ENCODE data around the gene AGPAT2. TPM values are rescaled to one million over a fixed set of nuclear protein-coding genes. Genes with fewer than 3 reads are reported as not detected.

The AGPAT2 gene
- total RNA-seq, 1 experiment from 2014 or later, result 54.7 TPM

- no peaks in the 10 kb centered on the region; the same call in 1 of the 2 replicates for H3K36me3 ChIP-seq (replicated peaks; ENCODE audit: control insufficient read depth, insufficient read depth, low read length)
- no peak overlapping the region for H3K4me3 ChIP-seq (ENCODE audit: insufficient read depth, low read depth, low read length)
- DNase-seq, result peak; percentile 79
- H3K27me3 ChIP-seq (ENCODE audit: control insufficient read depth, insufficient read depth, low read length), result no peaks in the 10 kb centered on the region; the same call in 1 of the 2 replicates
These were observed 5.1 kb downstream of the AGPAT2 start for GRCh38 chr9:136681945-136682699.

- no peaks in the 10 kb centered on the region; the same call in 1 of the 2 replicates for H3K36me3 ChIP-seq (replicated peaks; ENCODE audit: control insufficient read depth, insufficient read depth, low read length)
- H3K4me3 ChIP-seq (ENCODE audit: insufficient read depth, low read depth, low read length), result no peak overlapping the region
- DNase-seq, result no peak
- H3K27me3 ChIP-seq (ENCODE audit: control insufficient read depth, insufficient read depth, low read length), result no peaks in the 10 kb centered on the region
These were observed 6.2 kb downstream of the AGPAT2 start for GRCh38 chr9:136681029-136681428.

DNA sequence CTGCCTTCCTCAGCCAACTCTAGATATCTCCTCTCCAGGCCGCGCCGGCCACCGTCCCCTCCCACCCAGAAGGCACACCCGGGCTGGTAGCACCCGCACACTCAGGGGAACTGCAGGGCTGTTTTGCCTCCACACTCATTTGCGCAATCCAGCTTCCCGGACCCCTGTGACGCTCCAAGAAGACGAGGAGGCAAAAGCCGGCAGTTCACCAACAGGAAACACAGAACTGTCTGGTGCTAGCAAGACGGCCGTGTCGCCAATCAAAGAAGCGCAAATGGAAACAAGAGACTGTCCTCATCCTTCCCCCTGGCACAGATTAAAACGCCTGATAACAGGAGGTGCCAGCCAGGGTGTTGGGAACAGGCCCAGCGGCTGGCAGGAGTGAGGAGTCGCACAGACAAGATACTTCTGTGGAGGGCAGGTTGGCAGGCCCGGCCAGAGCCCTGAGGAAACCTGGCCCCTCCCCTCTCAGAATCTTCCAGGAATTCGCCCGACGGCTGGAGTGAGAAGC lies 7.8 kb downstream of the AGPAT2 start:
- Histone ChIP-seq H3K36me3 (replicated peaks; ENCODE audit: control insufficient read depth, insufficient read depth, low read length) (no peaks in the 10 kb centered on the region; the same call in 1 of the 2 replicates), H3K27me3 (ENCODE audit: control insufficient read depth, insufficient read depth, low read length) (no peaks in the 10 kb centered on the region), H3K4me3 (ENCODE audit: insufficient read depth, low read depth, low read length) (no peak overlapping the region)
- peak; percentile 74 for DNase-seq

DNA sequence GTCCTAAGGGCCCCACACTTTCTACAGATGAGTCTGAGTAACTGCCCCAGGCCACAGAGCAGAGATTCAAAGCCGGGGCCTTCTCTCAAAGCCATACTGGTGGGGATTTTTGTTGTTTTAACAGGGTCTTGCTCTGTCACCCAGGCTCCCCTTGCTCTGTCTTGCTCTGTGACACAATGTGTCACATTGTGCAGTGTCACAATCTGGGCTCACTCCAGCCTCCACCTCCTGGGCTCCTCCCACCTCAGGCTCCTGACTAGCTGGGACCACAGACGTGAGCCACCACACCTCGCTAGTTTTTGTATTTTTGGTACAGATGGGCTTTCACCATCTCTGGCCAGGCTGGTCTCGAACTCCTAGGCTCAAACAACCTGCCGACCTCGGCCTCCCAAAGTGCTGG lies 8.6 kb downstream of the AGPAT2 start:
- no peaks in the 10 kb centered on the region for H3K27me3 ChIP-seq (ENCODE audit: control insufficient read depth, insufficient read depth, low read length)
- H3K4me3 ChIP-seq (ENCODE audit: insufficient read depth, low read depth, low read length), result no peak overlapping the region
- H3K36me3 ChIP-seq (replicated peaks; ENCODE audit: control insufficient read depth, insufficient read depth, low read length), result no peaks in the 10 kb centered on the region; the same call in 1 of the 2 replicates
- no peak for DNase-seq

DNA sequence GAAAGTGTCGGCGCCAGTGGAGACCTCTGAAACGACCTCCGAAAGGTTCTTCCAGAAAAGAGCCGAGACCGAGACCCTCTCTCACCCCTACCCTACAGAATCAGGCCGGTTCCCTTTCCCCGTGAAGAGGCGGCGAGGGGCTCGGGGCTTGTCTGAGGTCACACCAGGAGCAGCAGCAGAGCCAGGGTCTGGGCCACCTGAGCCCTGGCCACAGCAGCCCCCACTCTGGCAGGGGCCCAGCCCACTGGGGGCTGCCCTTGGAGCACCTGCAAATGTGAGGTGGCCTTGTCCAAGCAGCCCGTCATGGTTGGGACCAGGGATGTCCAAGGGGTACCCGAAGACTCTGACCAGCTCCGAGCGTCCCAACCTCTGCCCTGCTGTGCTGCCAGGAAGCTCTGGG lies 9.2 kb downstream of the AGPAT2 start:
- H3K4me3 ChIP-seq (ENCODE audit: insufficient read depth, low read depth, low read length), result no peak overlapping the region
- DNase-seq, result no peak
- H3K27me3 ChIP-seq (ENCODE audit: control insufficient read depth, insufficient read depth, low read length), result no peaks in the 10 kb centered on the region
- no peaks in the 10 kb centered on the region; the same call in 1 of the 2 replicates for H3K36me3 ChIP-seq (replicated peaks; ENCODE audit: control insufficient read depth, insufficient read depth, low read length)

DNA sequence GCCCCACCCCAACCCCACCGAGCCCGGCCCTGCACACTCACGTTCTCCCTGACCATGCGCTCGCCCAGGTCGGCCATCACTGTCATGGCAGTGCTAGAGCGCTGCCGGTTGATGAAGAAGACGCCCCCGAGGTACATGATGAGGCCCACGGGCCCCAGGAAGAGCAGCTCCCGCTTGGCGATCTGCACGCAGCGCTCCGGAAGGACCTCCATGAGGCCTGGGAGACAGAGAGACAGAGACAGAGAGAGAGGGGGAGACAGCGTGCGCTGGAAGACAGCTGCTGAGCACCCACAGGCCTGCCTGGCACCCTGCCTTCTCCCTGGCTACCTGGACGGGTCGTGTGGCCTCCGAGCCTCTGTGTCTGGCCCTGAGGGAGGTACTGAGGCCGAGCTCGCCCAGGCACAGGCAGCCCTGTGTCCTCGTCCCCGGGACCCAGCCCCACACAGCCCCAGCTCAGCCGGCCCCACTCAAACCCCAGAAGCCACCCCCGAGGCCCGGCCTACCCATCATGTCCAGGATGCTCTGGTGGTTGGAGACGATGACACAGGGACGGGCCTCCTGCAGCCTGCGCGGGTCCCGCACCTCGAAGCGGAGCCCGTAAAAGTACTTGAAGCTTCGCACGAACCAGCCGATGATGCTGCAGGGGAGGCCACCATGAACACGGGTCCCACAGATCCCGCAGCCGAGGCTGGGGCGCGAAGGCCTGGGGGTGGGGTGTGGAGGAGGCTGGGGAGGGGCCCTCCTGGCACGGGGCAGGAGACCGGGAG lies 10.2 kb downstream of the AGPAT2 start:
- Histone ChIP-seq H3K4me3 (ENCODE audit: insufficient read depth, low read depth, low read length) (no peak overlapping the region), H3K36me3 (replicated peaks; ENCODE audit: control insufficient read depth, insufficient read depth, low read length) (no peaks in the 10 kb centered on the region; the same call in 1 of the 2 replicates), H3K27me3 (ENCODE audit: control insufficient read depth, insufficient read depth, low read length) (no peaks in the 10 kb centered on the region)
- DNase-seq, result no peak

- Histone ChIP-seq H3K4me3 (ENCODE audit: insufficient read depth, low read depth, low read length) (no peak overlapping the region), H3K27me3 (ENCODE audit: control insufficient read depth, insufficient read depth, low read length) (no peaks in the 10 kb centered on the region), H3K36me3 (replicated peaks; ENCODE audit: control insufficient read depth, insufficient read depth, low read length) (no peaks in the 10 kb centered on the region; the same call in 1 of the 2 replicates)
- DNase-seq, result peak; percentile 68
These were observed 10.9 kb downstream of the AGPAT2 start for GRCh38 chr9:136676297-136676794.

DNA sequence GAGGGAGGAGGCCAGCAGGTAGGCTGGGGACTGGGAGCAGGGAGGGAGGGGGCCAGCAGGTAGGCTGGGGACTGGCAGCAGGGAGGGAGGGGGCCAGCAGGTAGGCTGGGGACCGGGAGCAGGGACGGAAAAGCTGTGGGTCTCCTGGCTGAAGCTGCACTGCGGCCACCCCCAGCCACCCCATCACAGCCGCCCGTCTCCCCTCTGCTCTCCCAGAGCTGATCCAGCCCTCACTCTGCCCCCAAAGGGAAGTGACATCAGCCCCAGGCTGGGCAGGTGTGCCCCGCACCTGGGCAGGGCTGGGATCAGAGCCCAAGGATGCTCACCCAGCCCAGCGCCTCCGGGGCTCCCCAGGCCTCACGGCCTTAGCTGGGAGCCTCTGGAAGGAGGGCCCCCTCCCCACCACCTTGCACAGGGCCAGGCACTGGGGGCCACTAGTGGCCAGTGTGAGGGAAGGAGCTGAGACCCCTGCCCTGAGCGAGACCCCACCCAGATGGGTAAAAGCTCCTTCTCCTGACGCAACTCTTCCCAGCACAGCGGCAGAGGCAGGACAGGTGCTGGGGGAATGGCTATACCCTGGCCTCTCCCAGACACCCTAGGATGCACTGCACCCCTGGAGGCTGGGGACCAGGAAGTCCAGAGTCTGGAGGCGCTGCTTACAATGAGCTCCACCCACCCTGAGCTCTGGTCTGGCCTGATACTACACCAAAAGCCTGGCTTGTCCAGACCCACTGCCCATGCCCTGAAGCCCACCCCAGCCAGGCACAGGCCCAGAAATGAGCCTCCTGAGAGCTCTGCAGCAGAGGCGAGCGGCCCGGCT lies 11.6 kb downstream of the AGPAT2 start:
- DNase-seq, result peak; percentile 72
- Histone ChIP-seq H3K36me3 (replicated peaks; ENCODE audit: control insufficient read depth, insufficient read depth, low read length) (no peaks in the 10 kb centered on the region; the same call in 1 of the 2 replicates), H3K4me3 (ENCODE audit: insufficient read depth, low read depth, low read length) (no peak overlapping the region), H3K27me3 (ENCODE audit: control insufficient read depth, insufficient read depth, low read length) (no peaks in the 10 kb centered on the region)

DNA sequence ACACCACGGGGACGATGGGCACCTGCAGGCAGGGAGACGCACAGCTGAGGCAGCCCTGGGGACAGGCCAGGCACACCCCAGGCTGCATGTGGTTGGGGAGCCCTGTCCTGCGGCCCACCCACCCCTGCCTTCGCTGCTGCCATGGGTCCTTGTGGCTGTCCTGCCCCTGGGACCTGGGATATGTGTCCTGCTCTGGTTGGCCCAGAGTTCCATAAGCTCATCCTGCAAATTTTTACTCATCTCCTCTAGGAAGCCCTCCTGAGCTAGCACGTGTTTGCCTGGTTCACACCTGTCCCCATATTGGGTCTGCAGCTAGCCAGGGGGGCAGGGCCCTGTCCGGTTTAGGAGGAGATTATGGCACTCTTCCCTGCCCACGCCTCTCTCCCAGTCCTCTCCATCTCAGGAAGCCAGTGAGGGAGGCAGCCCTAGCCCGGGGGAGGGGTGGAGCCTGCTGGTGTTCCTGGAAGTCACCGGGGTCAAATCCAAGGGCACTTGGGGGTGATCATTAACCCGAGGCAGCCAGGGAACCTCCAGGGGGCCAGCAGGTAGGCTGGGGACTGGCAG lies 12.4 kb downstream of the AGPAT2 start:
- no peaks in the 10 kb centered on the region for H3K27me3 ChIP-seq (ENCODE audit: control insufficient read depth, insufficient read depth, low read length)
- H3K36me3 ChIP-seq (replicated peaks; ENCODE audit: control insufficient read depth, insufficient read depth, low read length), result no peaks in the 10 kb centered on the region; the same call in 1 of the 2 replicates
- peak; percentile 66 for DNase-seq
- no peak overlapping the region for H3K4me3 ChIP-seq (ENCODE audit: insufficient read depth, low read depth, low read length)

- Histone ChIP-seq H3K4me3 (ENCODE audit: insufficient read depth, low read depth, low read length) (no peak overlapping the region), H3K27me3 (ENCODE audit: control insufficient read depth, insufficient read depth, low read length) (no peaks in the 10 kb centered on the region)
- DNase-seq, result no peak
These were observed 13.1 kb downstream of the AGPAT2 start for GRCh38 chr9:136673975-136674785.

DNA sequence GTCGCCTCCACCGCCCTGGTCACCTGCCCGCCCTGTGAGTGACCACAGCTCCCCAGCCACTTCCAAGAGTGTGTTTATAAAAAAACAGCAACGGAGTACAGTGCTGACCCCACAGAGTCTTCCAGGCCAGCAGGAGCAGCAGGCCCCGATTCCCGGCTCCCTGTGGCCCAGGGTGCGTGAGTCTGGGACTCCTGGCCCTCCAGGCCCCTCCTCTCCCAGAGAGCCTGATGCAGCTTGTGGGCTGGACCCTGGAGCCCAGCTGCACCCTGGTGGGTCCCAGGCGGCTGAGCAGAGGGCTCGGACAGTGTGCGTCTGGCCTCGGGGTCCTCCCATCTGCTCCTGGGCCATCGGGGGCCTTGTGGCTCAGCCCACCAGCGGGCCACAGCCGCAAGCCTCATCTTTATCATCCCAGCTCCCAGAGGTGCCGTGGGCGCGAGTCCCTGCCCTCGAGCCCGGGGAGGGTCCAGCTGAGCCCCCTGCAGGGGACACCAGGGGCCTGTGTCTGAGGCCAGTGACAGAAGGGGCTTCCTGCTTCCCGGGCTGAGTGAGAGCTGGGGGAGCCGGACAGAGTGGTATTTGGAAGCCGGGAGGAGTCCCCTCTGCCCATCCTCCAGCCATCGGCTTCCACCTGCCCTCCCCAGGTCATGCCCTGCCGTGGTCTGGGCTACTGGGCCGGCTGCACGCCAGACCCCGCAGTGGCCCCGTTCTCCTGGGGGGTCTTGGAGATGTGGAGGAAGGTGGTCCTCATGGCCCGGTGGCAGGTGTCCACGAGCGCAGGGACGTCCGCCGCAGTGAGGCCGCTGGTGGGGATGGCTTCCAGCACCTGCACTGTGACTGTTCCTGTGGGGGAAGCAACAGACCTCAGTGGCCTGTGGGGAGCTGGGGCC lies 13.9 kb downstream of the AGPAT2 start:
- H3K27me3 ChIP-seq (ENCODE audit: control insufficient read depth, insufficient read depth, low read length), result no peaks in the 10 kb centered on the region
- H3K4me3 ChIP-seq (ENCODE audit: insufficient read depth, low read depth, low read length), result no peak overlapping the region
- H3K36me3 ChIP-seq (replicated peaks; ENCODE audit: control insufficient read depth, insufficient read depth, low read length), result no peaks in the 10 kb centered on the region; the same call in 1 of the 2 replicates
- peak; percentile 67 for DNase-seq

More at GRCh38 chr9:136673975-136674785, 13.1 kb downstream of the AGPAT2 start:
- H3K36me3 ChIP-seq (replicated peaks; ENCODE audit: control insufficient read depth, insufficient read depth, low read length), result no peaks in the 10 kb centered on the region; the same call in 1 of the 2 replicates

DNA sequence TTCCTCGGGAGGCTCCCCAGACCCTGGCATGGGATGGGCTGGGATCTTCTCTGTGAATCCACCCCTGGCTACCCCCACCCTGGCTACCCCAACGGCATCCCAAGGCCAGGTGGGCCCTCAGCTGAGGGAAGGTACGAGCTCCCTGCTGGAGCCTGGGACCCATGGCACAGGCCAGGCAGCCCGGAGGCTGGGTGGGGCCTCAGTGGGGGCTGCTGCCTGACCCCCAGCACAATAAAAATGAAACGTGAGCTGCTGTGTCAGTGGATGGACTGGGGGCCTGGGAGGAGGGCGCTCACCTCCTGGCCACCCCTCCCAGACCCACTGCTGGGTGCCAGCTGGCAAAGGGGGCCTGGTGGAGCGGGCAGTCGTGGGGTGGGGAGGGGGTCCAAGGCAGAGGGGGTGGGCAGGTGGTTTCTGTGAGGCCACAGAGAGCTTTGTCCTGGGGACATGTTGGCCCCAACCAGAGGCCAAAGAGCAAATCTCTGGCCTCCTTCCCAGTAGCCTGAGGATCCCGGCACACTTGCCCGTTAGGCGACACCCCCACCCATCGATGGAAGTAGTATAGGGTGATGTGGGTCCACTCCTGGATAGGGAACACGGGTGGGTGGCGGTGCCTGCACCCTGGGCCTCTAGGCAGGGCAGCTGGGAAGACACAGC lies 14.7 kb downstream of the AGPAT2 start:
- Histone ChIP-seq H3K27me3 (ENCODE audit: control insufficient read depth, insufficient read depth, low read length) (no peaks in the 10 kb centered on the region), H3K4me3 (ENCODE audit: insufficient read depth, low read depth, low read length) (no peak overlapping the region), H3K36me3 (replicated peaks; ENCODE audit: control insufficient read depth, insufficient read depth, low read length) (no peaks in the 10 kb centered on the region; the same call in 1 of the 2 replicates)
- DNase-seq, result peak; percentile 66

Measured in H7 (cell line).